Measurements from ENCODE around the gene EPC1. TPM values are rescaled to one million over a fixed set of nuclear protein-coding genes. Genes with fewer than 3 reads are reported as not detected.

EPC1 gene
- total and polyA plus RNA-seq, 2 of the 8 experiments (the other 6 are each of a cell fraction or from before 2014, with no cell fraction given) = 23.7 to 42.3 TPM

DNA sequence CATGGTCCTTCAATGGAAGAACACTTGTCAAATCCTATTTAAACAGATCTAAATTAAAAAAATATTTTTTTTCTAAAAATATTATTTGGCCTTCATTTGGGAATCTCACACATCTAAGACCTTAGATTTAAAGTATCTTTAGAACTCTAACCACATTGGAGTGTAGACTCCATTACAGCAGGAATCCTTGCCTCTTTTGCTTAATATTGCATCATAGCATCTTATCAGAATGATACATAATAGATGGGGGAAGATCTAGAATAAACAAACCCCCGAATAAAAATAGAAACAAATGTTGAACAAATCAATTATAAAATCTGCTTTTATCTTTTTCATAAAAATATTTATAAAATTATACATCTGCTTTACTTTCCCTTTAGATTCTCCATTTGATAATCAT lies 27.6 kb upstream of the EPC1 start:
- DNase-seq (ENCODE audit: low read depth in 1 of 2, low spot score in 2 of 2) (no peak), FAIRE-seq (no peak)
- H3K27ac ChIP-seq (ENCODE audit: low read depth, low read length) = no peak overlapping the region
- WGBS, 2 experiments (ENCODE audit: extremely low coverage in 1 of 2, insufficient coverage in 1 of 2, insufficient read length in 1 of 2, insufficient replicate concordance in 2 of 2, low coverage in 1 of 2, low lambda C conversion rate in 2 of 2, missing lambda C conversion rate in 1 of 2) = 79% methylated on average over 1 of the region's 1 CpG; no CpG with 5 or more reads in 1 of the 2 experiments
- H2BK120ac ChIP-seq (replicated peaks; ENCODE audit: low read depth, low read length) = no peak overlapping the region
- peaks cover 0 to 66% of the 10 kb centered on the region in 2 experiments; a peak in 2 of 4 replicates for H3K79me2 ChIP-seq (ENCODE audit: control insufficient read depth in 1 of 2, insufficient read depth in 2 of 2, low read length in 2 of 2)
- no peak overlapping the region for H3K4me2 ChIP-seq (ENCODE audit: insufficient read depth in 1 of 2, low read depth in 2 of 2, low read length in 2 of 2)
- H4K20me1 ChIP-seq (replicated peaks in 1 of 2; ENCODE audit: control insufficient read depth in 1 of 2, insufficient read depth in 2 of 2, low read length in 2 of 2) = no peaks in the 10 kb centered on the region
- POLR2A ChIA-PET (ENCODE audit: partially characterized antibody) = no interaction called here
- H3K27me3 ChIP-seq (replicated peaks in 1 of 4; ENCODE audit: control insufficient read depth in 3 of 4, extremely low read depth in 1 of 4, insufficient read depth in 3 of 4, low read length in 3 of 4) = no peaks in the 10 kb centered on the region
- no peak overlapping the region for H2AFZ ChIP-seq (ENCODE audit: low read length)
- H3K23ac ChIP-seq (ENCODE audit: insufficient read length) = no peak overlapping the region
- no peaks in the 10 kb centered on the region for H3K9me3 ChIP-seq (ENCODE audit: insufficient read depth in 2 of 2, low read depth in 1 of 2, low read length in 1 of 2)
- H3K4me1 ChIP-seq (replicated peaks in 1 of 4; ENCODE audit: control insufficient read depth in 3 of 4, insufficient read depth in 4 of 4, low read length in 3 of 4) = peaks cover 0 to 3% (median 0%) of the 10 kb centered on the region in 4 experiments; a peak in 1 of 7 replicates
- no peak overlapping the region for H3K56ac ChIP-seq (replicated peaks; ENCODE audit: insufficient read length, low read depth, low read length)
- H2BK5ac ChIP-seq (ENCODE audit: low read depth, low read length) = no peak overlapping the region
- no peaks in the 10 kb centered on the region; the same call in none of the 2 replicates for H3K23me2 ChIP-seq (ENCODE audit: low read depth, low read length)
- H4K5ac ChIP-seq (ENCODE audit: insufficient read length, low read depth, low read length) = no peak overlapping the region
- no peak overlapping the region for H2BK20ac ChIP-seq (ENCODE audit: low read length)
- H2BK12ac ChIP-seq (ENCODE audit: low read depth, low read length) = no peak overlapping the region
- no peak overlapping the region for H4K8ac ChIP-seq (ENCODE audit: extremely low read depth, insufficient read depth, low read length)
- no peak overlapping the region for H2BK15ac ChIP-seq (ENCODE audit: low read length)
- H4K91ac ChIP-seq (replicated peaks; ENCODE audit: insufficient read length, low read length) = no peak overlapping the region
- H3K9ac ChIP-seq (replicated peaks in 1 of 4; ENCODE audit: extremely low read depth in 1 of 4, low read depth in 3 of 4, low read length in 3 of 4) = no peak overlapping the region
- no peak overlapping the region for H2AK5ac ChIP-seq (ENCODE audit: low read depth, low read length)
- H3K14ac ChIP-seq (ENCODE audit: insufficient read length) = no peak overlapping the region
- no peaks in the 10 kb centered on the region for H3K36me3 ChIP-seq (ENCODE audit: control insufficient read depth in 2 of 4, insufficient read depth in 4 of 4, low read length in 3 of 4)
- CTCF ChIA-PET (ENCODE audit: partially characterized antibody) = no interaction called here
- H3K4ac ChIP-seq (replicated peaks; ENCODE audit: insufficient read length, low read depth, low read length) = no peak overlapping the region
- H3K79me1 ChIP-seq (ENCODE audit: low read depth, low read length) = no peaks in the 10 kb centered on the region
- no peak overlapping the region for H3K18ac ChIP-seq (ENCODE audit: extremely low read depth, low read length)
- no peak overlapping the region for H3K4me3 ChIP-seq (ENCODE audit: extremely low read depth in 1 of 4, insufficient read depth in 2 of 4, low read depth in 3 of 4, low read length in 4 of 4)
- no peak for TF ChIP-seq GABPA (IDR thresholded peaks at IDR 0.05; ENCODE audit: borderline replicate concordance, insufficient read depth, low read length)
- TF ChIP-seq CEBPB (IDR thresholded peaks at IDR 0.05; ENCODE audit: low read depth, low read length) = no peak
- no peak for TF ChIP-seq ZNF274 (IDR thresholded peaks at IDR 0.05; ENCODE audit: borderline replicate concordance, extremely low read depth, low read length)
- TF ChIP-seq RAD21 (IDR thresholded peaks at IDR 0.05 in 1 of 2, conservative IDR thresholded peaks at IDR 0.05 in 1 of 2; ENCODE audit: low read depth in 2 of 2, low read length in 2 of 2) = no peak
- TF ChIP-seq HDAC2 (IDR thresholded peaks at IDR 0.05; ENCODE audit: borderline replicate concordance in 1 of 2, low read depth in 2 of 2, low read length in 2 of 2) = no peak
- TF ChIP-seq POU5F1 (IDR thresholded peaks at IDR 0.05; ENCODE audit: low read depth, low read length) = no peak
- TF ChIP-seq MAX (IDR thresholded peaks at IDR 0.05) = no peak
- TF ChIP-seq TBP (IDR thresholded peaks at IDR 0.05; ENCODE audit: low read depth, low read length) = no peak
- TF ChIP-seq RXRA (IDR thresholded peaks at IDR 0.05; ENCODE audit: insufficient read depth, low read depth, low read length) = no peak
- TF ChIP-seq SIX5 (IDR thresholded peaks at IDR 0.05; ENCODE audit: low read depth, low read length) = no peak
- no peak for TF ChIP-seq BACH1 (IDR thresholded peaks at IDR 0.05; ENCODE audit: low read length)
- TF ChIP-seq SIRT6 (IDR thresholded peaks at IDR 0.05; ENCODE audit: low read length) = no peak

Measured in H1 (cell line).